Measurements from ENCODE around the gene TMEM190. TPM values are rescaled to one million over a fixed set of nuclear protein-coding genes. Genes with fewer than 3 reads are reported as not detected.

The TMEM190 gene
- total and polyA plus RNA-seq, 10 of the 15 experiments (the other 5 are each of a cell fraction or from before 2014, with no cell fraction given): not detected

GRCh38 chr19:55348317-55349034 is 28.1 kb upstream of the TMEM190 start:
- no peak for FAIRE-seq
- H3K9ac ChIP-seq (ENCODE audit: control insufficient read depth, insufficient read depth, low read length): no peak overlapping the region
- intact Hi-C loops (cut with micrococcal nuclease; ENCODE audit: unreplicated experiment) (no loop called here), in situ Hi-C loops (cut with MboI) (no loop called here)
- ChIA-PET CTCF (interaction anchor here (0.6 to 0.7 kb wide), 2 partner anchors 47 to 57 kb away, joined by 3 to 4 read pairs; no protein-coding TSS in a partner anchor), POLR2A (interaction anchor here (1.0 to 1.4 kb wide), 2 partner anchors 9 to 52 kb away, joined by 3 read pairs; partner anchors contain the start of gene KMT5C), RAD21 (ENCODE audit: unreplicated experiment) (no interaction called here), SMC1A (ENCODE audit: uncharacterized antibody, unreplicated experiment) (interaction anchor here (0.6 kb wide), 1 partner anchor 1434 kb away, joined by 3 read pairs; no protein-coding TSS in a partner anchor)
- no peak overlapping the region for H2AFZ ChIP-seq (ENCODE audit: control insufficient read depth, low read depth, low read length)
- no peaks in the 10 kb centered on the region; the same call in 1 of the 2 replicates for H3K4me1 ChIP-seq (ENCODE audit: control insufficient read depth, insufficient read depth, low read length)
- no peaks in the 10 kb centered on the region; the same call in 1 of the 2 replicates for H4K20me1 ChIP-seq (ENCODE audit: control insufficient read depth, insufficient read depth)
- TF ChIP-seq SIN3A (IDR thresholded peaks at IDR 0.05; ENCODE audit: low read depth, low read length) (no peak), NFYB (IDR thresholded peaks at IDR 0.05; ENCODE audit: insufficient read depth, low read depth, low read length) (no peak), BMI1 (IDR thresholded peaks at IDR 0.05; ENCODE audit: borderline replicate concordance) (no peak), RFX5 (IDR thresholded peaks at IDR 0.05; ENCODE audit: low read depth, low read length) (no peak), MYC (IDR thresholded peaks at IDR 0.05; ENCODE audit: insufficient read depth, insufficient read length, insufficient replicate concordance, low read length, severe bottlenecking) (no peak), SREBF2 (IDR thresholded peaks at IDR 0.05; ENCODE audit: low read length) (no peak), ZNF274 (IDR thresholded peaks at IDR 0.05; ENCODE audit: insufficient read depth, insufficient read length) (no peak), PAX8 (IDR thresholded peaks at IDR 0.05) (no peak), PRDM15 (CRISPR knock-in tag; IDR thresholded peaks at IDR 0.05) (no peak)
- TF ChIP-seq, protein P1, sequence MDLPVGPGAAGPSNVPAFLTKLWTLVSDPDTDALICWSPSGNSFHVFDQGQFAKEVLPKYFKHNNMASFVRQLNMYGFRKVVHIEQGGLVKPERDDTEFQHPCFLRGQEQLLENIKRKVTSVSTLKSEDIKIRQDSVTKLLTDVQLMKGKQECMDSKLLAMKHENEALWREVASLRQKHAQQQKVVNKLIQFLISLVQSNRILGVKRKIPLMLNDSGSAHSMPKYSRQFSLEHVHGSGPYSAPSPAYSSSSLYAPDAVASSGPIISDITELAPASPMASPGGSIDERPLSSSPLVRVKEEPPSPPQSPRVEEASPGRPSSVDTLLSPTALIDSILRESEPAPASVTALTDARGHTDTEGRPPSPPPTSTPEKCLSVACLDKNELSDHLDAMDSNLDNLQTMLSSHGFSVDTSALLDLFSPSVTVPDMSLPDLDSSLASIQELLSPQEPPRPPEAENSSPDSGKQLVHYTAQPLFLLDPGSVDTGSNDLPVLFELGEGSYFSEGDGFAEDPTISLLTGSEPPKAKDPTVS (IDR thresholded peaks at IDR 0.05; ENCODE audit: low read depth, low read length): no peak
- TF ChIP-seq, protein P2, sequence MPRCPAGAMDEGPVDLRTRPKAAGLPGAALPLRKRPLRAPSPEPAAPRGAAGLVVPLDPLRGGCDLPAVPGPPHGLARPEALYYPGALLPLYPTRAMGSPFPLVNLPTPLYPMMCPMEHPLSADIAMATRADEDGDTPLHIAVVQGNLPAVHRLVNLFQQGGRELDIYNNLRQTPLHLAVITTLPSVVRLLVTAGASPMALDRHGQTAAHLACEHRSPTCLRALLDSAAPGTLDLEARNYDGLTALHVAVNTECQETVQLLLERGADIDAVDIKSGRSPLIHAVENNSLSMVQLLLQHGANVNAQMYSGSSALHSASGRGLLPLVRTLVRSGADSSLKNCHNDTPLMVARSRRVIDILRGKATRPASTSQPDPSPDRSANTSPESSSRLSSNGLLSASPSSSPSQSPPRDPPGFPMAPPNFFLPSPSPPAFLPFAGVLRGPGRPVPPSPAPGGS (IDR thresholded peaks at IDR 0.05; ENCODE audit: borderline replicate concordance, insufficient read depth, low read depth, low read length, poor library complexity, severe bottlenecking): no peak
- 87% methylated on average over 22 of the region's 22 CpGs for WGBS (ENCODE audit: insufficient coverage, insufficient replicate concordance, low lambda C conversion rate, missing lambda C conversion rate)
- no peaks in the 10 kb centered on the region for H3K9me3 ChIP-seq (replicated peaks; ENCODE audit: control insufficient read depth, insufficient read depth, low read length)
- H3K27me3 ChIP-seq (replicated peaks in 1 of 2; ENCODE audit: control insufficient read depth in 2 of 2, insufficient read depth in 2 of 2, low read length in 1 of 2): peaks cover 4 to 5% of the 10 kb centered on the region in 2 experiments; a peak in 3 of 4 replicates
- DNase-seq (ENCODE audit: low read depth, low spot score): no peak
- ATAC-seq: no peak
- no peak overlapping the region for H3K27ac ChIP-seq (ENCODE audit: control insufficient read depth, insufficient read depth)
- H3K4me2 ChIP-seq (ENCODE audit: control insufficient read depth, insufficient read depth): no peak overlapping the region
- no TSS peak for BruUV-seq (replicated peaks)
- no peaks in the 10 kb centered on the region for H3K79me2 ChIP-seq (ENCODE audit: control insufficient read depth, insufficient read depth, low read length)
- no peak overlapping the region for H3K4me3 ChIP-seq
- no peaks in the 10 kb centered on the region; a peak in 1 of 4 replicates for H3K36me3 ChIP-seq (ENCODE audit: control insufficient read depth in 2 of 2, insufficient read depth in 2 of 2, low read length in 1 of 2)

All from GM12878 (cell line).